Dendritic cell treated with granulocyte-macrophage colony-stimulating factor and Interleukin-4, amounts not matched to agents 40 ng/mL and 50 ng/mL, for 4 days (primary cell): ENCODE results near the gene SERPINA3.

Source experiments
- H3K27ac Mint-ChIP-seq: one replicate; pipeline ENCODE4 v1.8.0; 2022; ENCODE audit warnings: mild to moderate bottlenecking, mixed read lengths
- H3K27me3 Mint-ChIP-seq: one replicate; pipeline ENCODE4 v1.8.0; 2022; ENCODE audit warnings: mild to moderate bottlenecking, mixed read lengths
- H3K36me3 Mint-ChIP-seq: one replicate; pipeline ENCODE4 v1.8.0; 2022; ENCODE audit warnings: low read depth, mixed read lengths
- H3K4me1 Mint-ChIP-seq: one replicate; pipeline ENCODE4 v1.8.0; 2022; ENCODE audit warnings: low read depth, mixed read lengths
- H3K4me3 Mint-ChIP-seq: one replicate; pipeline ENCODE4 v1.8.0; 2022; ENCODE audit warnings: mild to moderate bottlenecking, moderate library complexity, mixed read lengths
- H3K9me3 Mint-ChIP-seq: one replicate; pipeline ENCODE4 v1.8.0; 2022; ENCODE audit warnings: mixed read lengths
- intact Hi-C: fragments of 100-400 bp; cut with micrococcal nuclease; formaldehyde crosslinking; loops from one replicate; pipeline ENCODE4 v1.15.0; 2022

The SERPINA3 gene

GRCh38 chr14:94613720-94614644 lies 1.8 kb downstream of the SERPINA3 start:
- peaks cover 1% of the 10 kb centered on the region for H3K27me3 Mint-ChIP-seq
- H3K27ac Mint-ChIP-seq = no peak overlapping the region
- H3K9me3 Mint-ChIP-seq = peaks cover 36% of the 10 kb centered on the region
- no peaks in the 10 kb centered on the region for H3K36me3 Mint-ChIP-seq
- H3K4me1 Mint-ChIP-seq = no peaks in the 10 kb centered on the region
- intact Hi-C loops = no loop called here
- no peak overlapping the region for H3K4me3 Mint-ChIP-seq

DNA sequence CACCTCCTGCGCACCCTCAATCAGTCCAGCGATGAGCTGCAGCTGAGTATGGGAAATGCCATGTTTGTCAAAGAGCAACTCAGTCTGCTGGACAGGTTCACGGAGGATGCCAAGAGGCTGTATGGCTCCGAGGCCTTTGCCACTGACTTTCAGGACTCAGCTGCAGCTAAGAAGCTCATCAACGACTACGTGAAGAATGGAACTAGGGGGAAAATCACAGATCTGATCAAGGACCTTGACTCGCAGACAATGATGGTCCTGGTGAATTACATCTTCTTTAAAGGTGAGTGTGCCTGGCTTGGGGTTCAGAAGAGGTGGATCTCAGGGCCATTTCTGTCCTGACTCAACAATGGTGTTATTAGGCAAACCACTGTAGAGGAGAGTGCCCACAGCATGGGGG lies 2.6 kb downstream of the SERPINA3 start:
- Mint-ChIP-seq H3K9me3 (peaks cover 39% of the 10 kb centered on the region), H3K27me3 (peaks cover 1% of the 10 kb centered on the region), H3K27ac (no peak overlapping the region), H3K4me3 (no peak overlapping the region), H3K4me1 (no peaks in the 10 kb centered on the region), H3K36me3 (no peaks in the 10 kb centered on the region)
- intact Hi-C loops = no loop called here

DNA sequence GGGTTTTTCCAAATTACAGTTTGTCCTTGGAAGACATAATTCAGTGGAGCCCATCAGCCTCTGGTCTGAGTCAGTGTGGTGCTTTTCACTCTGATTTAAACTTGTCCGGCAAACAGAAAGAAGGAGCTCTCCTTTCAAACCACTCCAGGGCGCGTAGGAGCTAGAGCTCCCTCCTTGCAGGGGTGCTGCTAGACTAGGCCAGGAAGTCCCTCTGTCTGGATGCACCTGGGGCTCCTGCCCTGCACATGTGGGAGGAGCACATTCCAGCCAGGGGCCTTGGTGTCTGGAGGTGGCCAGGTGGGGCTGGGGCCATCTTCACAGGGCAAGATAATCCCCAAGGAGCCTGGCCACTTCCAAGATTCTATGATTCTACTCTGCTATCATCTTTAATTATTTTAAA lies 3.1 kb downstream of the SERPINA3 start:
- peaks cover 44% of the 10 kb centered on the region for H3K9me3 Mint-ChIP-seq
- intact Hi-C loops = no loop called here
- H3K4me3 Mint-ChIP-seq = no peak overlapping the region
- no peaks in the 10 kb centered on the region for H3K36me3 Mint-ChIP-seq
- H3K27me3 Mint-ChIP-seq = peaks cover 1% of the 10 kb centered on the region
- no peak overlapping the region for H3K27ac Mint-ChIP-seq
- no peaks in the 10 kb centered on the region for H3K4me1 Mint-ChIP-seq

- Mint-ChIP-seq H3K36me3 (no peaks in the 10 kb centered on the region), H3K27me3 (peaks cover 1% of the 10 kb centered on the region), H3K9me3 (peaks cover 47% of the 10 kb centered on the region), H3K27ac (no peak overlapping the region), H3K4me3 (no peak overlapping the region), H3K4me1 (no peaks in the 10 kb centered on the region)
- intact Hi-C loops = no loop called here
Measured at GRCh38 chr14:94615823-94616570, 3.8 kb downstream of the SERPINA3 start.

GRCh38 chr14:94617366-94617941 lies 5.3 kb downstream of the SERPINA3 start:
- H3K4me1 Mint-ChIP-seq = no peaks in the 10 kb centered on the region
- no peak overlapping the region for H3K27ac Mint-ChIP-seq
- H3K4me3 Mint-ChIP-seq = no peak overlapping the region
- H3K9me3 Mint-ChIP-seq = peaks cover 47% of the 10 kb centered on the region
- intact Hi-C loops = no loop called here
- H3K36me3 Mint-ChIP-seq = no peaks in the 10 kb centered on the region
- H3K27me3 Mint-ChIP-seq = peaks cover 1% of the 10 kb centered on the region

GRCh38 chr14:94617988-94618822 lies 6.0 kb downstream of the SERPINA3 start:
- H3K36me3 Mint-ChIP-seq = no peaks in the 10 kb centered on the region
- intact Hi-C loops = no loop called here
- peaks cover 47% of the 10 kb centered on the region for H3K9me3 Mint-ChIP-seq
- H3K27me3 Mint-ChIP-seq = peaks cover 1% of the 10 kb centered on the region
- no peaks in the 10 kb centered on the region for H3K4me1 Mint-ChIP-seq
- no peak overlapping the region for H3K4me3 Mint-ChIP-seq
- no peak overlapping the region for H3K27ac Mint-ChIP-seq

DNA sequence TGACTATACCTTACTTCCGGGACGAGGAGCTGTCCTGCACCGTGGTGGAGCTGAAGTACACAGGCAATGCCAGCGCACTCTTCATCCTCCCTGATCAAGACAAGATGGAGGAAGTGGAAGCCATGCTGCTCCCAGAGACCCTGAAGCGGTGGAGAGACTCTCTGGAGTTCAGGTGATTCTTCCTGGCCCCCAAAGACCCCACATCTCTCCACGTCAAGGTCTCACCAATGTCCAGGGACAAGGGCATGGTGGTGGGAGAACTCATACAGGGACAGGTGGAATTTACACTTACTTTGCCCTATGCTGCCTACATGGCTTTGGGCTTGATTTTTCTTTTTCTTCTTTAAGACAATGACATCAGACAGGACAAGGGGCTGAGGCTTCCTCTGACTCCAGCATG lies 7.1 kb downstream of the SERPINA3 start:
- H3K27ac Mint-ChIP-seq = no peak overlapping the region
- peaks cover 47% of the 10 kb centered on the region for H3K9me3 Mint-ChIP-seq
- no peak overlapping the region for H3K4me3 Mint-ChIP-seq
- no peaks in the 10 kb centered on the region for H3K36me3 Mint-ChIP-seq
- intact Hi-C loops = no loop called here
- H3K27me3 Mint-ChIP-seq = peaks cover 1% of the 10 kb centered on the region
- H3K4me1 Mint-ChIP-seq = no peaks in the 10 kb centered on the region

DNA sequence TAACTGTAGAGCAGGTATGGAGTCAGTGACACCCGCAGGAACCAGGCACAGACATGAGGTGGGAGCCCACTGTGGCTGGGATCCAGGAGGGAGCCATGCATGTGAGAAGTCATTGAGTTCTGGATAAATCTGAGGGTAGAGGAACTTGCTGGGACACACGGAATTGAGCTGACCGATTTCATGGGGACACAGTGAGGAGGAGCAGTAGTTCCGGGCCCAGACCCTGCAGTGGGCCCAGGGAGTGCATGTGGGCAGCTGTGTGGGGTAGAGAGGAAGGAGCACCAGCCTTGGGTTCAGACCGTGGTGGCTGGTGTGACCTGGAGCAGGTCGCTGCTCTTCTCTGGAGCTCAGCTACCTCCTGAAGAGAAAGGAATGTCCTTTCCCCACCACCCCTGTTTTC lies 8.4 kb downstream of the SERPINA3 start:
- Mint-ChIP-seq H3K36me3 (no peaks in the 10 kb centered on the region), H3K27ac (no peak overlapping the region), H3K4me3 (no peak overlapping the region), H3K27me3 (peaks cover 1% of the 10 kb centered on the region), H3K9me3 (peaks cover 47% of the 10 kb centered on the region), H3K4me1 (no peaks in the 10 kb centered on the region)
- intact Hi-C loops = no loop called here

- Mint-ChIP-seq H3K4me1 (no peaks in the 10 kb centered on the region), H3K36me3 (no peaks in the 10 kb centered on the region), H3K4me3 (no peak overlapping the region), H3K27ac (no peak overlapping the region), H3K9me3 (peaks cover 41% of the 10 kb centered on the region), H3K27me3 (peaks cover 1% of the 10 kb centered on the region)
- intact Hi-C loops = no loop called here
Measured at GRCh38 chr14:94621358-94622134, 9.4 kb downstream of the SERPINA3 start.

DNA sequence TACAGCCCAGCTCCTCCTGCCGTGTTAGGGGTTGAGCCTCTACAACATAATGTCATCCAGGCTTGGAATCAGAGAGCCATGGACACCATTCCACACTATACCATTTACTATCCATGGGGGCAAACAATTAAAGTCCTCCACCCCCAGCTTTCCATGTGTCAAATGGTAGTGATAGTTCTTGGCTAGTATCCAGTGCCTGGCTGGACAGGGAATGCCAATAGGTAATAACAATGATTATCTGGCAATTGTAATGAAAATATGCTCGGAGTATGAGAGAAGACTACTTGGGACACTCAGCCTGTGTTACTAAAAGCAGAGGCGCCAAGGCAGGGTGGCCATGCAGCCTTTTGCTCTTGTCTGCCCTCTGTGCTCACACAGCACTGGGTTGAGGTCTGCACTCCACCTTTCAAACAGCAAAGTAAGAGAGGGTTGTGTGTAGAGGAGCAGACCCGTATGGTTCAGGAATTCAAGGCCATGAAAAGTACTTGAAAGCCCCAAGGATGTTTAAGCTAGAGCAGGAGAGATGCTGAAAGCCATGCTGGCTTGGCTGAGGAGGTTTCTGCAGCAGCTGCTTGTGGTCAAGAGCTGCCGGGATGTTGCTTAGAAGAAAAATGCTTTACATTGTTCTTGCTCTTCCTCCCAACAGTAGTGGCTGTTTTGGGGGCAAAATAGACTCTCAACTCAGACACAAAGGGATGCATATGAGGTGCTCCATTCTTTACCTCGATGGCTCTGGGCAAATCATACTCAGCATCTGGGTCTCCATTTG lies 10.6 kb downstream of the SERPINA3 start:
- intact Hi-C loops = no loop called here
- no peak overlapping the region for H3K27ac Mint-ChIP-seq
- no peaks in the 10 kb centered on the region for H3K36me3 Mint-ChIP-seq
- H3K4me3 Mint-ChIP-seq = no peak overlapping the region
- H3K9me3 Mint-ChIP-seq = peaks cover 28% of the 10 kb centered on the region
- peaks cover 5% of the 10 kb centered on the region for H3K27me3 Mint-ChIP-seq
- H3K4me1 Mint-ChIP-seq = no peaks in the 10 kb centered on the region

- Mint-ChIP-seq H3K4me3 (no peak overlapping the region), H3K36me3 (no peaks in the 10 kb centered on the region), H3K4me1 (no peaks in the 10 kb centered on the region), H3K9me3 (peaks cover 22% of the 10 kb centered on the region), H3K27me3 (peaks cover 5% of the 10 kb centered on the region), H3K27ac (no peak overlapping the region)
- intact Hi-C loops = no loop called here
Measured at GRCh38 chr14:94623422-94623809, 11.2 kb downstream of the SERPINA3 start.

GRCh38 chr14:94623856-94624499 lies 11.8 kb downstream of the SERPINA3 start:
- peaks cover 16% of the 10 kb centered on the region for H3K9me3 Mint-ChIP-seq
- H3K27me3 Mint-ChIP-seq = peaks cover 7% of the 10 kb centered on the region
- no peak overlapping the region for H3K4me3 Mint-ChIP-seq

More at GRCh38 chr14:94623856-94624499, 11.8 kb downstream of the SERPINA3 start:
- H3K4me1 Mint-ChIP-seq = no peaks in the 10 kb centered on the region
- no peak overlapping the region for H3K27ac Mint-ChIP-seq
- intact Hi-C loops = no loop called here
- H3K36me3 Mint-ChIP-seq = no peaks in the 10 kb centered on the region
